ENCODE results near the gene SGMS1.

SGMS1 gene

GRCh38 chr10:50415292-50415691 lies 208.5 kb downstream of the SGMS1 start:
- no peak for DNase-seq

GRCh38 chr10:50410066-50410811 lies 213.5 kb downstream of the SGMS1 start:
- no peak for DNase-seq

GRCh38 chr10:50407076-50407801 lies 216.5 kb downstream of the SGMS1 start:
- no peak for DNase-seq

GRCh38 chr10:50406457-50407070 lies 217.2 kb downstream of the SGMS1 start:
- DNase-seq, result no peak

GRCh38 chr10:50405723-50406122 lies 218.0 kb downstream of the SGMS1 start:
- no peak for DNase-seq

- no peak for DNase-seq
Measured at GRCh38 chr10:50404021-50404773, 219.6 kb downstream of the SGMS1 start.

GRCh38 chr10:50403074-50403473 lies 220.7 kb downstream of the SGMS1 start:
- no peak for DNase-seq

- no peak for DNase-seq
Measured at GRCh38 chr10:50402466-50402865, 221.3 kb downstream of the SGMS1 start.

GRCh38 chr10:50400694-50401093 lies 223.1 kb downstream of the SGMS1 start:
- DNase-seq, result no peak

- DNase-seq, result no peak
Measured at GRCh38 chr10:50398823-50399222, 224.9 kb downstream of the SGMS1 start.

GRCh38 chr10:50398381-50398780 lies 225.4 kb downstream of the SGMS1 start:
- no peak for DNase-seq

- no peak for DNase-seq
Measured at GRCh38 chr10:50397312-50398140, 226.2 kb downstream of the SGMS1 start.

- DNase-seq, result no peak
Measured at GRCh38 chr10:50396491-50397311, 227.1 kb downstream of the SGMS1 start.

GRCh38 chr10:50395851-50396250 lies 227.9 kb downstream of the SGMS1 start:
- DNase-seq, result no peak

- DNase-seq, result no peak
Measured at GRCh38 chr10:50395271-50395670, 228.5 kb downstream of the SGMS1 start.

GRCh38 chr10:50394832-50395231 lies 228.9 kb downstream of the SGMS1 start:
- DNase-seq, result no peak

- DNase-seq, result no peak
Measured at GRCh38 chr10:50393784-50394467, 229.8 kb downstream of the SGMS1 start.

GRCh38 chr10:50392966-50393718 lies 230.6 kb downstream of the SGMS1 start:
- no peak for DNase-seq

GRCh38 chr10:50392426-50392825 lies 231.3 kb downstream of the SGMS1 start:
- DNase-seq, result no peak

- no peak for DNase-seq
Measured at GRCh38 chr10:50390302-50390701, 233.5 kb downstream of the SGMS1 start.
